HL-60 (cell line): ENCODE data around the gene MLXIPL.
A peak's percentile ranks its signal among the peaks of the same experiment; 100 is the strongest.
"Not testable (repeated sequence)": the region's sequence is repeated elsewhere in the genome, so short reads cannot be mapped to it uniquely, and the experiment has no call there.

Experiments
- DNase-seq, 2 experiments: peaks; one replicate each; pipeline ENCODE4 v3.0.0-alpha.2; 2010 to 2020; ENCODE audit warnings: low read depth in 1 of 2, low spot score in 1 of 2
- H3K27ac ChIP-seq: fragments of 250-450 bp; sonication (Bioruptor Pico); replicated peaks from 2 replicates; pipeline ENCODE4 v1.5.1; 2020; ENCODE audit warnings: mild to moderate bottlenecking, moderate library complexity
- H3K27me3 ChIP-seq: fragments of 250-450 bp; sonication (Bioruptor Pico); 2 replicates; pipeline ENCODE4 v1.5.1; 2021; ENCODE audit warnings: mild to moderate bottlenecking, moderate library complexity; ENCODE audit not compliant: insufficient read depth, poor library complexity, severe bottlenecking
- H3K4me3 ChIP-seq: replicated peaks from 2 replicates; pipeline ENCODE4 v1.5.1; 2011; ENCODE audit warnings: mild to moderate bottlenecking, control low read depth, low read length; ENCODE audit not compliant: insufficient read depth
- CTCF ChIP-seq: IDR thresholded peaks from one replicate; pipeline ENCODE4 v1.5.1; 2011; ENCODE audit warnings: low read length, control low read depth, inconsistent platforms; ENCODE audit not compliant: insufficient read depth
- GABPA ChIP-seq: IDR thresholded peaks from 2 replicates; pipeline ENCODE4 v1.6.1; 2012; ENCODE audit warnings: low read depth
- POLR2AphosphoS5 ChIP-seq: IDR thresholded peaks from 2 replicates; pipeline ENCODE4 v1.6.1; 2012; ENCODE audit warnings: low read depth
- SPI1 ChIP-seq: IDR thresholded peaks from 2 replicates; pipeline ENCODE4 v1.6.1; 2012; ENCODE audit warnings: low read depth, mild to moderate bottlenecking, borderline replicate concordance
- TF ChIP-seq, protein P1 (sequence below): IDR thresholded peaks from 2 replicates; pipeline ENCODE4 v1.6.1; 2012; ENCODE audit warnings: low read depth; ENCODE audit not compliant: insufficient replicate concordance

The MLXIPL gene

DNA sequence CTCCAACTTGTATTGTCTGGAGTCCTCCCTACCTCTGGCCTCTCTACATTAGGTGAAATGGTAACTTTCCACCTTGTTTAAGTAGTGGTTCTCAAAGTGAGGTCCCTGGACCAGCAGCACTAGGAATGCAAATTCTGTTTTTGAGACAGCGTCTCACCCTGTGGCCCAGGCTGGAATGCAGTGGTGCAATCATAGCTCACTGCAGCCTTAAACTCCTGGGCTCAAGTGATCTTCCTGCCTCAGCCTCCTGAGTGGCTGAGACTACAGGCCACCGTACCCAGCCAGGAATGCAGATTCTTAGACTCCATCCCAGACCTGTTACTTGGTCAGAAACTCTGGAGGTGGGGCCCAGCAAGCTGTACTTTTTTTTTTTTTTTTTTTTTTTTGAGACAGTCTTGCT, 39.1 kb downstream of the MLXIPL start:
- TF ChIP-seq GABPA (no peak), CTCF (no peak), POLR2AphosphoS5 (no peak), SPI1 (no peak)
- TF ChIP-seq, protein P1, sequence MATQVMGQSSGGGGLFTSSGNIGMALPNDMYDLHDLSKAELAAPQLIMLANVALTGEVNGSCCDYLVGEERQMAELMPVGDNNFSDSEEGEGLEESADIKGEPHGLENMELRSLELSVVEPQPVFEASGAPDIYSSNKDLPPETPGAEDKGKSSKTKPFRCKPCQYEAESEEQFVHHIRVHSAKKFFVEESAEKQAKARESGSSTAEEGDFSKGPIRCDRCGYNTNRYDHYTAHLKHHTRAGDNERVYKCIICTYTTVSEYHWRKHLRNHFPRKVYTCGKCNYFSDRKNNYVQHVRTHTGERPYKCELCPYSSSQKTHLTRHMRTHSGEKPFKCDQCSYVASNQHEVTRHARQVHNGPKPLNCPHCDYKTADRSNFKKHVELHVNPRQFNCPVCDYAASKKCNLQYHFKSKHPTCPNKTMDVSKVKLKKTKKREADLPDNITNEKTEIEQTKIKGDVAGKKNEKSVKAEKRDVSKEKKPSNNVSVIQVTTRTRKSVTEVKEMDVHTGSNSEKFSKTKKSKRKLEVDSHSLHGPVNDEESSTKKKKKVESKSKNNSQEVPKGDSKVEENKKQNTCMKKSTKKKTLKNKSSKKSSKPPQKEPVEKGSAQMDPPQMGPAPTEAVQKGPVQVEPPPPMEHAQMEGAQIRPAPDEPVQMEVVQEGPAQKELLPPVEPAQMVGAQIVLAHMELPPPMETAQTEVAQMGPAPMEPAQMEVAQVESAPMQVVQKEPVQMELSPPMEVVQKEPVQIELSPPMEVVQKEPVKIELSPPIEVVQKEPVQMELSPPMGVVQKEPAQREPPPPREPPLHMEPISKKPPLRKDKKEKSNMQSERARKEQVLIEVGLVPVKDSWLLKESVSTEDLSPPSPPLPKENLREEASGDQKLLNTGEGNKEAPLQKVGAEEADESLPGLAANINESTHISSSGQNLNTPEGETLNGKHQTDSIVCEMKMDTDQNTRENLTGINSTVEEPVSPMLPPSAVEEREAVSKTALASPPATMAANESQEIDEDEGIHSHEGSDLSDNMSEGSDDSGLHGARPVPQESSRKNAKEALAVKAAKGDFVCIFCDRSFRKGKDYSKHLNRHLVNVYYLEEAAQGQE = no peak
- no peak for DNase-seq
- no peak overlapping the region for H3K4me3 ChIP-seq
- no peaks in the 10 kb centered on the region for H3K27me3 ChIP-seq
- H3K27ac ChIP-seq = no peak overlapping the region

DNA sequence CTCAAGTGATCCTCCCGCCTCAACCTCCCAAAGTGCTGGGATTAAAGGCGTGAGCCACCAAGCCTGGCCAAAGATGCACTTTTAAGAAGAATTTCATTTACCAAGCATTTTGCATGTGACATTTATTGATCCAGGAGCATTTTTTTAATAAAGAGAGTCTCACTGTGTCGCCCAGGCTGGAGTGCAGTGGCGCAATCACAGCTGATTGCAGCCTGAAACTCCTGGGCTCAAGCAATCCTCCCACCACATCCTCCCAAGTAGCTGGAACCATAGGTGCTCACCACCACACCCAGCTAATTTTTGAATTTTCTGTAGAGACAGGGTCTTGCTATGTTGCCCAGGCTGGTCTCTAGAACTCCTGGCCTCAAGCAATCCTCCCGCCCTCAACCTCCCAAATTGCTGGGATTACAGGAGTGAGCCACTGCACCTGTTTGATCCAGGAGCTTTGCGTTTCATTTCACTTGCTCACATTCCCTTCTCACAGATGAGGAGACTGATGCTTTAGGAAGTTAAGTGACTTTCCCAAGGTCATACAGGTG, 41.6 kb downstream of the MLXIPL start:
- no peak for DNase-seq
- TF ChIP-seq SPI1 = no peak
- TF ChIP-seq CTCF = no peak
- no peak for TF ChIP-seq POLR2AphosphoS5
- no peaks in the 10 kb centered on the region for H3K27me3 ChIP-seq
- H3K27ac ChIP-seq = peak overlapping the region; percentile 25; the same call in 1 of the 2 replicates
- no peak overlapping the region for H3K4me3 ChIP-seq

GRCh38 chr7:73581006-73581405, 43.3 kb downstream of the MLXIPL start:
- not testable (repeated sequence) for H3K27me3 ChIP-seq, DNase-seq, H3K4me3 ChIP-seq, H3K27ac ChIP-seq

DNA sequence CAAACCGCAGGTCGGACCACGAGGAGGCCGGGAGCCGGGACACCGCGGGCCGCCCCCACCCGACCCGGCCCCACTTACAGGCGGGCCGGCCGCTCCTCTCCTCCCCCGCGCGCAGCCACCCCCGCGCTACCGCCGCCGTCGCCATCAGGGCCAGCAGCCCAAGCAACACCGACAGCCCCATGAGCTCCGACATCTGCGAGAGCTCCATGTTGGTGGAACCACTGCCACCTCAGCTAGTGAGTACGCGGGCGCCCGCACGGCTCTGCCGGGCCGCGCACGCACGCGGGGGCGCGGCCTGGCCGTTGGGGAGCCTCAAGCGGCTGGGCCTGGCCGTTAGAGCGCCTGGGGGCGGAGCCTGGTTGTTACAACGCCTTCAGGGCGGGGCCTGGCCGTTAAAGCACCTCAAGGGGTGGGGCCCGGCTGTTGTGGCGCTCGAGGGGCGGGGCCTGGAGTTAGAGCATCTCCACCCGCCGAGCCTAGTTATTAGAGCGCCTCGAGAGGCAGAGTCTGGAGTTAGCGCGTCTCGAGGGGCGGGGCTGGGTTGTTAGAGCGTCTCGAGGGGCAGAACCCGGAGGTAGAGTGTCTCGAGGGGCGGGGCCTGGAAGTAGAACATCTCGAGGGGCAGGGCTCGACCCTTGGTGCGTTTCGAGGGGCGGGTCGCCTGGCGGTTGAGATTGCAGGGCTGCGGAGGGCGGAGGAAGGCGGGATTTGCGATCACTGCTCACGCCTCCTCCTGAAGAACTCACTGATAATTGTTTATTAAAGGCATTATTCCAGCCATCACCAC, 45.8 kb downstream of the MLXIPL start, which contains the start of gene TBL2:
TBL2 (minus strand) TSS at position 238 of the 787 bp plus-strand sequence; CDS start at position 208, 30 bp downstream.
- Histone ChIP-seq H3K27ac (peak within 1 kb of the TSS; percentile 89), H3K4me3 (peak within 1 kb of the TSS; percentile 91), H3K27me3 (no peaks in the 10 kb centered on the region)
- peak; percentile 95 to 98 for DNase-seq
- TF ChIP-seq, protein P1 = peak; percentile 69
- TF ChIP-seq SPI1 (no peak), GABPA (no peak), POLR2AphosphoS5 (peak; percentile 94), CTCF (no peak)
